ENCODE measurements around the gene ZNF282. TPM values are rescaled to one million over a fixed set of nuclear protein-coding genes. Genes with fewer than 3 reads are reported as not detected.

The ZNF282 gene
- total RNA-seq, 1 donor from 2014 or later, result 24.5 TPM

DNA sequence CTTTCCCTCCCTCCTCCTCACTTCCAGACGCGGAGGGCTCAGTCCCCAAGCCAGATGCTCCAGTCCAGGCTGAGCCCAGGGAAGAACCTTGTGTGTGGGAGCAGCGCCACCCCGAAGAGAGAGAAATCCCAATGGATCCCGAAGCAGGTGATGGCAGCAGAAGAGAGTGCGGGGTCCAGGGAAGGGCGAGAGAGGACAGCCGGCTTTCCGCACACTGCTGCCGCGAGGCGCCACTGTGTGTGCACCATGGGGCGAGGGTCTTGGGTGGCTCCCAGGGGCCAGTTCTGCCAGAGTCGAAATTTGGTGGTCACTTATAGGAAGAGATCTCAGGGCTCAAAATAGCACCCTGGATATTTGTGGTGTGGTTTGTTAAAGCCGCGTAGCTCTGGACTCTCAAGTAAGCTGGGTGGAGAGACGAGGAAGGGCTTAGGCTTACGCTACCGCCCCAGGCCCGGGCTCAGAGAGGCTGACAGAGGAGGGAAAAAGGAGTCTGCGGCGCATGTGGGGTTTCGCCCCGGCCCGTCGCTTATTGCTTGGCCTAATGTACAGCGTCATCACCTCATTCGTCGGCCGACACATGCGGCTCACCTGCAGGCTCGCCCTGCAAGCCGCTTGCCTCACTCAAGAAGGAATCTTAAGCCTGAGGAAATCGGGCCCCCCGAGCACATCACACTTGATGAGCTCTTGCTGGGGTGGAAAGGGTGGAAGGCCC lies 12.1 kb downstream of the ZNF282 start:
- H3K4me3 Mint-ChIP-seq (ENCODE audit: unreplicated experiment), result no peak overlapping the region
- no peak overlapping the region for H3K27ac Mint-ChIP-seq (ENCODE audit: unreplicated experiment)
- H3K27me3 Mint-ChIP-seq (ENCODE audit: low read depth), result no peaks in the 10 kb centered on the region
- TF ChIP-seq, protein P1, sequence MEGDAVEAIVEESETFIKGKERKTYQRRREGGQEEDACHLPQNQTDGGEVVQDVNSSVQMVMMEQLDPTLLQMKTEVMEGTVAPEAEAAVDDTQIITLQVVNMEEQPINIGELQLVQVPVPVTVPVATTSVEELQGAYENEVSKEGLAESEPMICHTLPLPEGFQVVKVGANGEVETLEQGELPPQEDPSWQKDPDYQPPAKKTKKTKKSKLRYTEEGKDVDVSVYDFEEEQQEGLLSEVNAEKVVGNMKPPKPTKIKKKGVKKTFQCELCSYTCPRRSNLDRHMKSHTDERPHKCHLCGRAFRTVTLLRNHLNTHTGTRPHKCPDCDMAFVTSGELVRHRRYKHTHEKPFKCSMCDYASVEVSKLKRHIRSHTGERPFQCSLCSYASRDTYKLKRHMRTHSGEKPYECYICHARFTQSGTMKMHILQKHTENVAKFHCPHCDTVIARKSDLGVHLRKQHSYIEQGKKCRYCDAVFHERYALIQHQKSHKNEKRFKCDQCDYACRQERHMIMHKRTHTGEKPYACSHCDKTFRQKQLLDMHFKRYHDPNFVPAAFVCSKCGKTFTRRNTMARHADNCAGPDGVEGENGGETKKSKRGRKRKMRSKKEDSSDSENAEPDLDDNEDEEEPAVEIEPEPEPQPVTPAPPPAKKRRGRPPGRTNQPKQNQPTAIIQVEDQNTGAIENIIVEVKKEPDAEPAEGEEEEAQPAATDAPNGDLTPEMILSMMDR (IDR thresholded peaks at IDR 0.05), result no peak
- H3K9me3 Mint-ChIP-seq (ENCODE audit: low read depth), result no peaks in the 10 kb centered on the region
- peaks cover 6% of the 10 kb centered on the region for H3K4me1 Mint-ChIP-seq (ENCODE audit: low read depth)
- H3K36me3 Mint-ChIP-seq (ENCODE audit: low read depth), result peaks cover 54% of the 10 kb centered on the region
- DNase-seq (ENCODE audit: low spot score), result no peak

DNA sequence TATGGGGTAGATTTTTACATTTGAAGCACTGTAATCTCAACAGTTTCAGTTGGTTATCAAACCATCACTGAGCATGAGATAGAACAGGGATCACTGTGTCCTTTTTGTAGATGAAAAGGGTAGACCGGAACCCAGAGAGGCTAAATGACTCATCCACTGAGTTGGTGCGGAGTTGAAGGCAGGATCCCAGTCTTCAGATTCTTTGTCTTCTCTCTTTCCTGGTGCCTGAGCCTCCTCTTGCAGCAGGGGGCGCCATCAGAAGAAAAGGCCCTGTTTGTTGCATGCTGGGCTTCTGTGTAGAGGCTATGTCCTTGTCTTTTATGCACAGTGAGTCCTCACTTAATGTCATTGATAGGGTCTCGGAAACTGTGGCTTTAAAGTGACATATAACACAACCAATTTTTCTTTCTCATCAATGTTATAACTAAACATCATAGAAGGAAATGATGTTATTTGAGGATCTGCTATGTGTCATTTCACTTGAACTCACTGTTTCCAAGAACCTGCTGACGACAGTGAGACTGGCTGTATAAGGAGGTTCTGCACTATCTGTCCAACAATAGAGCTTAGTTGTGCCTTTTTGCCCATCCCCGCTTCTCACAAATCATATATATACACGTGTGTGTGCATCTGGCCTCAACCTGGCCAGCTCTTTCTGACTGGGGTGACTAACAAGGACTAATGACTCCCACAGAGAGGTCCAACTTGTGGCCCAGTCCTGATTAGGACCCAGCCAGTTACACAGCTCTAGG lies 14.3 kb downstream of the ZNF282 start:
- Mint-ChIP-seq H3K4me1 (ENCODE audit: low read depth) (peaks cover 6% of the 10 kb centered on the region), H3K36me3 (ENCODE audit: low read depth) (peaks cover 50% of the 10 kb centered on the region), H3K27me3 (ENCODE audit: low read depth) (no peaks in the 10 kb centered on the region), H3K9me3 (ENCODE audit: low read depth) (no peaks in the 10 kb centered on the region), H3K27ac (ENCODE audit: unreplicated experiment) (peak overlapping the region; percentile 65), H3K4me3 (ENCODE audit: unreplicated experiment) (no peak overlapping the region)
- DNase-seq (ENCODE audit: low spot score), result no peak
- TF ChIP-seq, protein P1 (IDR thresholded peaks at IDR 0.05), result peak; percentile 77

DNA sequence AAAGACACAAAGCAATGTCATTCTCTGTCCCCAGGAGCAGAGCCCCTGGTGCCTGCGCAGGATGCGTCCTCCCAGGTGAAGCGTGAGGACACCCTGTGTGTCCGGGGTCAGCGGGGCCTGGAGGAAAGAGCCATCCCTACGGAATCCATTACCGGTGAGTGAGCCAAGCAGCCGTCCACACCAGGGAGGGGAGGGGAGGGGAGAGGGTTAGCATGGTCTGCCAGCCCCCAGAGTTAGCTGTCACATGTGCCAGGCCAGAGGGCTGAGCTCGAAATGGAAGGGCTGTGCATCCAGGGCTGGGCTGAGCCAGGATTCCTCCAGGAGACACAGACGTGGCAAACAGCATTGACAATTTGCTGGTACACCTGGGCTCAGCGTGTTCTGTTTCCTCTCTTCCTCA lies 15.2 kb downstream of the ZNF282 start:
- no peaks in the 10 kb centered on the region for H3K27me3 Mint-ChIP-seq (ENCODE audit: low read depth)
- no peak for DNase-seq (ENCODE audit: low spot score)
- no peak overlapping the region for H3K4me3 Mint-ChIP-seq (ENCODE audit: unreplicated experiment)
- no peaks in the 10 kb centered on the region for H3K9me3 Mint-ChIP-seq (ENCODE audit: low read depth)
- peaks cover 6% of the 10 kb centered on the region for H3K4me1 Mint-ChIP-seq (ENCODE audit: low read depth)
- no peak overlapping the region for H3K27ac Mint-ChIP-seq (ENCODE audit: unreplicated experiment)
- TF ChIP-seq, protein P1 (IDR thresholded peaks at IDR 0.05), result no peak
- peaks cover 51% of the 10 kb centered on the region for H3K36me3 Mint-ChIP-seq (ENCODE audit: low read depth)

DNA sequence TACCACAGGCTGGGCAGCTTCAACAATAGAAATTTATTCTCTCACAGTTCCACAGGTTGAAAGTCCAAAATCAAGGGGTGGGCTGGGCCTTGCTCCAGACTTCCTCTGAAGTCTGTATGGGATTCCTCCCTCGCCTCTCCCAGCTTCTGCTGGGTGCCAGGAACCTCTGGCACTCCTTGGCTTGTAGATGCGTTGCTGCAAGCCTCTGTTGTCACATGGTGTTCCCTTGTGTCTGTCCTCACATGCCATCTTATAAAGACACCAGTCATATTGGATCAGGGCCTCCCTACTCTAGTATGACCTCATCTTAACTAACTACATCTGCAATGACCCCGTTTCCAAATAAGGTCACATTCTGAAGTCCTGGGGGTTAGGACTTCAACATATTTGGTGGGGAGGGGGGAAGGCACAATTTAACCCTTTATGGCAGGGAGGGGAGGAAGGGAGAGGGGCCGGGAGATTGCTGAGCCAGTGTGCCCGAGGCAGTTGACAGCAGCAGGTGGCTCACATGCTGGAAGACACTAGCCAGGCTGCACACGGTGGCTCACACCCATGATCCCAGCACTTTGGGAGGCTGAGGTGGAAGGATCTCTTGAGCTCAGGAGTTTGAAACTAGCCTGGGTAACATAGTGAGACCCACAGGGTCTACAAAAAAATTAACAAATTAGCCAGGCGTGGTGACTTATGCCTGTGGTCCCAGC lies 18.8 kb downstream of the ZNF282 start:
- DNase-seq (ENCODE audit: low spot score), result no peak
- Mint-ChIP-seq H3K27ac (ENCODE audit: unreplicated experiment) (no peak overlapping the region), H3K4me3 (ENCODE audit: unreplicated experiment) (no peak overlapping the region), H3K9me3 (ENCODE audit: low read depth) (no peaks in the 10 kb centered on the region), H3K36me3 (ENCODE audit: low read depth) (peaks cover 51% of the 10 kb centered on the region), H3K4me1 (ENCODE audit: low read depth) (peaks cover 12% of the 10 kb centered on the region), H3K27me3 (ENCODE audit: low read depth) (no peaks in the 10 kb centered on the region)
- TF ChIP-seq, protein P1 (IDR thresholded peaks at IDR 0.05), result no peak

DNA sequence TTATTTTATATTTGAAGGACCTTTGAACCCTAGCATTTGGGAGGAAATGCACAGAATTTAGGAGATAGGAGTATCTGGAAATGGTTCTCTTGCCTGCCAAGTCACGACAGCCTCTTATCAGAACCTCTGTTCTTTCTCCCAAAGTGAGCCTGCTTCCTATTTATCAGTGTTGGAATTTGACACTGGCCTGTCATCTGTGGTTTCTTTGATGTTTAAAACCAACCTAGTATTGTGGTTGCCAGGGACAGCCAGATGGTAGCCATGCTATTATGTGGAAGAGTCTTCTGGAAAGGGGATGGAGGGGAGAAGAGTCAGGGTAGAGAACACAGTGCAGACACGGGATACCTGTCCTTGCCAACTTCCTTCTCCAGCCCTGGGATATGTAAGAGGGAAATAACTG lies 21.1 kb downstream of the ZNF282 start:
- H3K4me3 Mint-ChIP-seq (ENCODE audit: unreplicated experiment), result no peak overlapping the region
- peaks cover 45% of the 10 kb centered on the region for H3K36me3 Mint-ChIP-seq (ENCODE audit: low read depth)
- DNase-seq (ENCODE audit: low spot score), result no peak
- H3K27ac Mint-ChIP-seq (ENCODE audit: unreplicated experiment), result no peak overlapping the region
- no peaks in the 10 kb centered on the region for H3K9me3 Mint-ChIP-seq (ENCODE audit: low read depth)
- peaks cover 17% of the 10 kb centered on the region for H3K4me1 Mint-ChIP-seq (ENCODE audit: low read depth)
- H3K27me3 Mint-ChIP-seq (ENCODE audit: low read depth), result no peaks in the 10 kb centered on the region
- TF ChIP-seq, protein P1 (IDR thresholded peaks at IDR 0.05), result no peak
